Neural progenitor cell (in vitro differentiated cells): ENCODE data around the gene DYSF.

Experiments used
- CTCF ChIP-seq: fragments of 200-600 bp; sonication (generic); IDR thresholded peaks from 2 replicates; pipeline ENCODE4 v1.5.1; 2017; ENCODE audit warnings: antibody characterized with exemption, mild to moderate bottlenecking
- EZH2phosphoT487 ChIP-seq: fragments of 200-600 bp; sonication (generic); IDR thresholded peaks from 2 replicates; pipeline ENCODE4 v1.6.1; 2017; ENCODE audit warnings: antibody characterized with exemption

DNA sequence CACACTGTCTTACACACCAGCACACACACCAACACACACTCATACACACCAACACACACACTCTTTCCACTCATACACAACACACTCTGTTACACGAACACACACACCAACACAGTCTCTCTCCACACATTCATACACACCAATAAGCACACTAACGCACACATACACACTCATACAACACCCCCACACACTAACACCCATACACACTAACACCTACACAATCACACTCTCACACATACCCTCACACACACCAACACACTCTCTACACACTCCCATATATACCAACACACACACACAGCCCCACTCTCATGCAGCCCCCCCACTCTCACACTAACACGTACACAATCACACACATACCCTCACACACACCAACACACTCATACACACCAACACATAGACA is 123.8 kb downstream of the DYSF start:
- no peak for TF ChIP-seq CTCF
- no peak for TF ChIP-seq EZH2phosphoT487
